HL-60 (cell line): Measurements from ENCODE around the gene ESPL1.

Experiments used
- DNase-seq, 2 experiments: peaks; one replicate each; pipeline ENCODE4 v3.0.0-alpha.2; 2010 to 2020; ENCODE audit warnings: low read depth in 1 of 2, low spot score in 1 of 2
- H3K27ac ChIP-seq: fragments of 250-450 bp; sonication (Bioruptor Pico); replicated peaks from 2 replicates; pipeline ENCODE4 v1.5.1; 2020; ENCODE audit warnings: mild to moderate bottlenecking, moderate library complexity
- H3K27me3 ChIP-seq: fragments of 250-450 bp; sonication (Bioruptor Pico); 2 replicates; pipeline ENCODE4 v1.5.1; 2021; ENCODE audit warnings: mild to moderate bottlenecking, moderate library complexity; ENCODE audit not compliant: insufficient read depth, poor library complexity, severe bottlenecking
- H3K4me3 ChIP-seq: replicated peaks from 2 replicates; pipeline ENCODE4 v1.5.1; 2011; ENCODE audit warnings: mild to moderate bottlenecking, control low read depth, low read length; ENCODE audit not compliant: insufficient read depth
- CTCF ChIP-seq: IDR thresholded peaks from one replicate; pipeline ENCODE4 v1.5.1; 2011; ENCODE audit warnings: low read length, control low read depth, inconsistent platforms; ENCODE audit not compliant: insufficient read depth
- GABPA ChIP-seq: IDR thresholded peaks from 2 replicates; pipeline ENCODE4 v1.6.1; 2012; ENCODE audit warnings: low read depth
- POLR2AphosphoS5 ChIP-seq: IDR thresholded peaks from 2 replicates; pipeline ENCODE4 v1.6.1; 2012; ENCODE audit warnings: low read depth
- REST ChIP-seq: IDR thresholded peaks from 2 replicates; pipeline ENCODE4 v1.6.1; 2012; ENCODE audit warnings: low read depth; ENCODE audit not compliant: insufficient replicate concordance
- SPI1 ChIP-seq: IDR thresholded peaks from 2 replicates; pipeline ENCODE4 v1.6.1; 2012; ENCODE audit warnings: low read depth, mild to moderate bottlenecking, borderline replicate concordance

ESPL1 gene

GRCh38 chr12:53241623-53242412, 26.3 kb upstream of the ESPL1 start:
- no peaks in the 10 kb centered on the region for H3K27me3 ChIP-seq
- no peak overlapping the region for H3K4me3 ChIP-seq
- DNase-seq = no peak
- no peak overlapping the region for H3K27ac ChIP-seq
- no peak for TF ChIP-seq REST
- TF ChIP-seq CTCF = no peak
- no peak for TF ChIP-seq GABPA
- TF ChIP-seq SPI1 = no peak
- TF ChIP-seq POLR2AphosphoS5 = no peak

GRCh38 chr12:53244337-53244736, 23.8 kb upstream of the ESPL1 start:
- no peak overlapping the region for H3K4me3 ChIP-seq
- TF ChIP-seq REST (no peak), SPI1 (no peak), GABPA (no peak), POLR2AphosphoS5 (no peak), CTCF (no peak)
- H3K27me3 ChIP-seq = no peaks in the 10 kb centered on the region

GRCh38 chr12:53245286-53245685, 22.8 kb upstream of the ESPL1 start:
- DNase-seq = no peak
- Histone ChIP-seq H3K4me3 (no peak overlapping the region), H3K27ac (no peak overlapping the region), H3K27me3 (no peaks in the 10 kb centered on the region)
- no peak for TF ChIP-seq CTCF

More at GRCh38 chr12:53244337-53244736, 23.8 kb upstream of the ESPL1 start:
- DNase-seq = no peak
- H3K27ac ChIP-seq = no peak overlapping the region
